Stimulated activated CD8-positive, alpha-beta memory T cell treated with anti-CD3 and anti-CD28 coated beads, Interleukin-15, amount 100 ng/mL, for 1 hour (primary cell): Measurements from ENCODE around the gene OR13F1.
"Not testable (repeated sequence)": the region's sequence is repeated elsewhere in the genome, so short reads cannot be mapped to it uniquely, and the experiment has no call there.

Experiments used
- DNase-seq: peaks from one replicate; pipeline ENCODE4 v3.0.0-alpha.2; 2020; ENCODE audit warnings: low read depth

The OR13F1 gene

GRCh38 chr9:104503963-104504362, at the start of gene OR13F1:
OR13F1 (plus strand) TSS chr9:104504263; CDS start chr9:104504263, 0 bp downstream.
- no peak for DNase-seq

GRCh38 chr9:104456831-104457230, 47.2 kb upstream of the OR13F1 start:
- no peak for DNase-seq

DNA sequence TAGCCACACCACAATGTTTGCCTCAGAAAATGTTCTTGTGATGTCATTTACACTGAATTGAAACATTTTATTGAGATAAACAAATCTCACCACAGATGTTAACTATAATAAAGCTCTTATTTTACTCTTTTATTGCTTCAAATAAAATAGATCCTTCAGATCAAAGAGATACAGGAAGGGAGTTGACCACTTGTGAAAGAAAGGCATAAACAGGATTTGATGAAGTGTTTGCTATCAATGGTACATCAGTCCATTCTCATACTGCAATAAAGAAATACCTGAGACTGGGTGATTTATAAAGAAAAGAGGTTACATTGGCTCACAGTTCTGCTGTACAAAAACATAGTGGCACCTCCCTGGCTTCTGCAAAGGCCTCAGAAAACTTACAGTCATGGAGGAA, 40.2 kb upstream of the OR13F1 start:
- no peak for DNase-seq

DNA sequence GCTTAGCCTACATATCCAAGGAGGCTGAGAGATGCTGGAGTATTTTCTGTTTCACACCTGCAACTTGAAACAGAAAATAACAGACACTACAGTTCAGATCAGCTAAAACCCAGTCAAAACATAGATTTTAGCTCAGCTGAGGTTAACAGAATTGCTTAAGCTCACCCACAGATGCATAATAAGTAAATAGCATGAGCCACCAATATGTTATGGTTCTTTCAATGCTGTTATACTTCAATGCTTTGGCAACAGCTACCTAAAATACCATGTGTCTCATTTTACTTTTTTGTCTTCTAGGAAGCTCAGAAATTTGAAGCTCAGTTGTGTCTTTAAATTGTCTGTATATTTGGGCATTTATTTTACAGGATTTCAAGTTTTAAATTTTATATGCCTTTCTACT, 35.8 kb upstream of the OR13F1 start:
- DNase-seq = no peak

DNA sequence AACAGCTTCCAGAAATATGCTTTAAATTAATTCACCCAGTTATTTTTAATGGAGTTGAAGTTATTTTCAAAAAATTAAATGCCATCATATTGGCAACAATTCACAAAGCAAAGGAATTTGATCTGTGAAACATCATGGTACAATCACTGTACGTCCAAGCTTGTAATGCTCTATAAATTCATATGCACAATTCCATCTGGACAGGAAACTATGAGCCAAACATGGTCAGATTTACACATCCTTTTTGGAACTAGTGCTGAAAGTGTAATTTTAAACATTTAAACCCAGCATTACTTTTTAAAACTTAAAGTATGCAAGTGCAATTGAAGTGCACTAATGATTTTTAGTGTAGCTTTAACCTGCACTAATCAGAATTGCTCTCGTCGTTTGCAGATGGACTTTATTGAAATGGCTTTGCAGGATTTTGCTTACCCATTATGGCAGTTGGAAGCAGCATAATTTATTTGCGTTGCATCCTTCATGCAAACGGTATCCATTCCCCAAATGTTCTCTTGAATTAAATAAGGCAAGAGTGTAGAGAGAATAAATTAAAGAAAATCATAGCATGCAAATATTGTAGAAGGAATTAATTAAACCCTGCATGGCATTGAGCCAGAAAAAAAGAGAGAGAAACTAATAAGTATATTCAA, 21.0 kb upstream of the OR13F1 start:
- DNase-seq = no peak

- no peak for DNase-seq
Observed at GRCh38 chr9:104485014-104485413, 19.0 kb upstream of the OR13F1 start.

DNA sequence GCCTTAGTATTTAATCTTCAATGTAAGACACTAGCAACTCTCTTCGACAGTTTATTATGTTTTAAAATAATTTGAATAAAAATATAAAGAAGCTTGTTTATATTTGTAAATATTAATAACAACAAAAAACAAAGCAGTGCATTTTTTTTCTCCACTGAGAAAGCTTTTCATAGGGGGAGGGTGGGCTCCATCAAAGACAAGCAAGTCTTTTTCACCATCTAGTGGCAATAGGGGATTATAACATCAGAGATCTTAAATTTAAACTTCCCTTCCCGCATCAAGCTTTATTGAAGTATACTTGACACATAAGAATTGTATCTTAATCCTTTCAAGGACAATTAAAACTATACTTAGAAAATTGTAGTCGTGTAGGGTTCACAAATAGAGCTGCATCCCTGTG, 9.3 kb upstream of the OR13F1 start:
- DNase-seq = no peak

- DNase-seq = no peak
Observed at GRCh38 chr9:104503440-104503839, 623 bp upstream of the OR13F1 start.

DNA sequence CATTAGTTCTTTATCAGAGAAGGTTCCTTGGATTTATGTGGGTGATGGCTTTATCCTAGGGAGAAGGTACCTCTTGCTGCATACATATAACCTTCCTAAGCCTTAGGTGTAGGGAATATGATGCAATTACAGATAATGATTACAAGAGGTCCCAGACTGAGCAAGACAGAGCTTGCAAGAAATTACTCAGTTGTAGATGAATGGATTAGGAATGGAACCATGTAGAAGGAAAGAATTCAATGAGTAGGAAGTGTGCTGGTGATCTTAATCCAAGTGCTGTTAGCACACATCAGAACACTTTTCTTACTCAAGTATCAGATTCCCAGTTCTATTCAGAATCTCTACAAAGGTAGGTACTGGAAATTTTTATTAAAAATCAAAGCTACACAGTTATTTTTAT, 2.5 kb downstream of the OR13F1 start:
- DNase-seq = no peak

- DNase-seq = no peak
Observed at GRCh38 chr9:104514901-104515300, 10.8 kb downstream of the OR13F1 start.

DNA sequence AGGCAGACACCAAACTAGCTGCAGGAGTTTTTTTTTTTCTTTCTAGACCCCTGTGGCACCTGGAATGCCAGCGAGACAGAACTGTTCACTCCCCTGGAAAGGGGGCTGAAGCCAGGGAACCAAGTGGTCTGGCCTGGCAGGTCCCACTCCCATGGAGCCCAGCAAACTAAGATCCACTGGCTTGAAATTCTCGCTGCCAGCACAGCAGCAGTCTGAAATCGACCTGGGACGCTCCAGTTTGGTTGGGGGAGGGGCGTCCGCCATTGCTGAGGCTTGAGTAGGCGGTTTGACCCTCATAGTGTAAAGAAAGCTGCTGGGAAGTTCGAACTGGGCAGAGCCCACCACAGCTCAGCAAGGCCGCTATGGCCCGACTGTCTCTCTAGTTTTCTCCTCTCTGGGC, 16.2 kb downstream of the OR13F1 start:
- DNase-seq = not testable (repeated sequence)

DNA sequence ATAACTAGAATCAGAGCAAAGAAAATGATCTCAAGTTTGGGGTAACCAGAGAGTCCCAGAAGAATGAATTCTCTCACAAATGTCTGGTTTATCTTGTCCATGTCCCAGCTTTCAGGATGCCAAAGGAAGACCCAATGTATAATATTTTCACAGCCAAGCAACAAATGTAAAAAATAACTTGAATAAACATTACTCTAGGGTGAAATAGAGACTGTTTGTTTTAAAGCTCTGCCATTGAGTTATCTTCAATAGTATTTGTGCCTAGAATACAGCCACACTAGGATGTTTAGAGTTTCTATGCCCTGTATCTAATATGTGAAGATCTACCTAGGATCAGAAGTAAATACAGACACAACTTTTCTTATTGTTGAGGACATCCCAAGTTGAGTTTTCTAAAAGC, 23.0 kb downstream of the OR13F1 start, which contains the start of gene OR13C4:
Gene OR13C4 (minus strand): TSS at position 101 of the 400 bp plus-strand sequence. CDS start 0 bp downstream, at position 101.
- no peak for DNase-seq

- no peak for DNase-seq
Observed at GRCh38 chr9:104536756-104537155, 32.7 kb downstream of the OR13F1 start, which contains the start of gene OR13C3. OR13C3 (minus strand) TSS chr9:104536856; CDS start chr9:104536723, 133 bp downstream.

DNA sequence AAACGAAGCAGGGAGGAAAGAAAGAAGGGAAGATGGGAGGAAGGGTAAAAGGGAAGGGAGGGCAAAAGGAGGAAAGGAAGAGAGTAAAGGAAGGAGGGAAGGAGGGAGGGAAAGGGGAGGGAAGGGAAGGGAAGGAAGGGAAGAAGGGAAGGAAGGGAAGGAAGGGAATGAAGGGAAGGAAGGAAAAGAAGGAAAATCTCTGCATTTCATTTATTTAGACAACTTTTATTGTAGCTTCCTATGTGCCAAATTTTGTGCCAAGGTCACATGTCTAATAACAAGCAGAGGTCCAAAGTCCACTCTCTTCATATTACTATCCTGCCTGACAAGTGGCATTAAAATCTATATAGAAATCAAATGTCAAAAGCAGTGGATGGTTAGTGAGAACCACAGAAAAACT, 35.2 kb downstream of the OR13F1 start:
- no peak for DNase-seq

DNA sequence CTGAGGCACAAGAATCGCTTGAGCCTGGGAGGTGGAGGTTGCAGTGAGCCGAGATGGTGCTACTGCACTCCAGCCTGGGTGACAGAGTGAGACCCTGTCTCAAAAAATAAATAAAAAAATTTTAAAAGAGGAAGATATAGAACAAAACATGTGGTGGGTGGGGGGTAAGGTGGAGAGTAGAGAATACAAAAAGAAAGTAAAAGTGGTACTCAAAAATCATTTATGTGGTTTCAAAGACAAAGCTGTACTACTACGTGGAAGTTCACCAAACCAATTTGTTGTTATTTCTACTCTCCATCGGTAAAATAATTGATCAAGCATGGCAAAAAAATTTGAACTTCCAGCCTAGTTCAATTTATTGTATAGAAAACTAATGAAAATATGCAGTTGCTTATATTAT, 40.6 kb downstream of the OR13F1 start:
- no peak for DNase-seq

GRCh38 chr9:104553261-104553660, 49.2 kb downstream of the OR13F1 start:
- DNase-seq = no peak
